GM20000 (cell line): ENCODE data around the gene SAG.

Experiments
- DNase-seq: peaks from one replicate; pipeline ENCODE4 v3.0.0; 2012; ENCODE audit warnings: low spot score
- CTCF ChIP-seq: IDR thresholded peaks from 2 replicates; pipeline ENCODE4 v1.5.1; 2012; ENCODE audit warnings: mild to moderate bottlenecking, control low read depth; ENCODE audit errors: extremely low read depth, missing control alignments

Gene SAG

GRCh38 chr2:233354500-233354924 lies 46.9 kb downstream of the SAG start:
- no peak for TF ChIP-seq CTCF
- DNase-seq: no peak

GRCh38 chr2:233354971-233355574 lies 47.5 kb downstream of the SAG start:
- no peak for DNase-seq
- TF ChIP-seq CTCF: no peak

GRCh38 chr2:233355916-233356315 lies 48.3 kb downstream of the SAG start:
- DNase-seq: no peak
- no peak for TF ChIP-seq CTCF

GRCh38 chr2:233356546-233357308 lies 49.1 kb downstream of the SAG start:
- no peak for TF ChIP-seq CTCF
- no peak for DNase-seq

- no peak for DNase-seq
- no peak for TF ChIP-seq CTCF
Measured at GRCh38 chr2:233358335-233358734, 50.7 kb downstream of the SAG start.

- TF ChIP-seq CTCF: no peak
- no peak for DNase-seq
Measured at GRCh38 chr2:233358947-233359346, 51.3 kb downstream of the SAG start.

- no peak for DNase-seq
- TF ChIP-seq CTCF: no peak
Measured at GRCh38 chr2:233359823-233360222, 52.2 kb downstream of the SAG start.
